ENCODE measurements around the gene MELTF.

MELTF gene

GRCh38 chr3:196996454-196997265, 33.0 kb downstream of the MELTF start:
- H3K27me3 ChIP-seq, result no peaks in the 10 kb centered on the region
- TF ChIP-seq Cebpa-rat (IDR thresholded peaks at IDR 0.05), result no peak
- H3K4me3 ChIP-seq, result no peak overlapping the region
- H3K9me3 ChIP-seq, result no peaks in the 10 kb centered on the region
- H4K20me1 ChIP-seq, result no peaks in the 10 kb centered on the region
- peak overlapping the region; percentile 76 for H3K27ac ChIP-seq
- H3K4me2 ChIP-seq, result peak overlapping the region; percentile 84
- H3K9ac ChIP-seq, result peak overlapping the region; percentile 45
- peaks cover 44% of the 10 kb centered on the region for H3K4me1 ChIP-seq
- H3K36me3 ChIP-seq, result peaks cover 7% of the 10 kb centered on the region; the same call in 1 of the 2 replicates

GRCh38 chr3:196995646-196996355, 33.8 kb downstream of the MELTF start:
- TF ChIP-seq Cebpa-rat (IDR thresholded peaks at IDR 0.05), result no peak
- H3K4me1 ChIP-seq, result peaks cover 39% of the 10 kb centered on the region
- peaks cover 4% of the 10 kb centered on the region; the same call in 1 of the 2 replicates for H3K36me3 ChIP-seq
- H4K20me1 ChIP-seq, result no peaks in the 10 kb centered on the region
- H3K9ac ChIP-seq, result peak overlapping the region; percentile 45
- H3K4me3 ChIP-seq, result no peak overlapping the region
- no peaks in the 10 kb centered on the region for H3K27me3 ChIP-seq
- H3K4me2 ChIP-seq, result peak overlapping the region; percentile 84
- H3K9me3 ChIP-seq, result no peaks in the 10 kb centered on the region
- H3K27ac ChIP-seq, result peak overlapping the region; percentile 76

- no peaks in the 10 kb centered on the region for H3K27me3 ChIP-seq
- H3K4me1 ChIP-seq, result peaks cover 39% of the 10 kb centered on the region
- H3K36me3 ChIP-seq, result no peaks in the 10 kb centered on the region
- no peak overlapping the region for H3K9ac ChIP-seq
- no peak overlapping the region for H3K4me3 ChIP-seq
- H3K27ac ChIP-seq, result no peak overlapping the region
- H3K4me2 ChIP-seq, result peak overlapping the region; percentile 84
- no peaks in the 10 kb centered on the region for H3K9me3 ChIP-seq
- no peak for TF ChIP-seq Cebpa-rat (IDR thresholded peaks at IDR 0.05)
- H4K20me1 ChIP-seq, result no peaks in the 10 kb centered on the region
Observed at GRCh38 chr3:196995027-196995426, 34.6 kb downstream of the MELTF start.

GRCh38 chr3:196994056-196994455, 35.6 kb downstream of the MELTF start:
- Histone ChIP-seq H3K36me3 (no peaks in the 10 kb centered on the region), H4K20me1 (no peaks in the 10 kb centered on the region), H3K9ac (no peak overlapping the region), H3K9me3 (no peaks in the 10 kb centered on the region), H3K27ac (no peak overlapping the region; the same call in 1 of the 2 replicates), H3K4me2 (no peak overlapping the region), H3K27me3 (no peaks in the 10 kb centered on the region), H3K4me3 (no peak overlapping the region), H3K4me1 (peaks cover 39% of the 10 kb centered on the region)
- TF ChIP-seq Cebpa-rat (IDR thresholded peaks at IDR 0.05), result no peak

GRCh38 chr3:196992461-196993065, 37.1 kb downstream of the MELTF start:
- Histone ChIP-seq H3K9me3 (no peaks in the 10 kb centered on the region), H3K4me2 (no peak overlapping the region), H3K4me3 (no peak overlapping the region), H3K4me1 (peaks cover 45% of the 10 kb centered on the region), H3K9ac (no peak overlapping the region), H4K20me1 (no peaks in the 10 kb centered on the region), H3K27ac (no peak overlapping the region), H3K27me3 (no peaks in the 10 kb centered on the region), H3K36me3 (no peaks in the 10 kb centered on the region)
- no peak for TF ChIP-seq Cebpa-rat (IDR thresholded peaks at IDR 0.05)

- TF ChIP-seq Cebpa-rat (IDR thresholded peaks at IDR 0.05), result no peak
- no peaks in the 10 kb centered on the region for H3K27me3 ChIP-seq
- no peak overlapping the region for H3K4me3 ChIP-seq
- H3K9me3 ChIP-seq, result no peaks in the 10 kb centered on the region
- no peaks in the 10 kb centered on the region for H3K36me3 ChIP-seq
- peaks cover 45% of the 10 kb centered on the region for H3K4me1 ChIP-seq
- H3K4me2 ChIP-seq, result no peak overlapping the region
- no peak overlapping the region for H3K9ac ChIP-seq
- no peak overlapping the region for H3K27ac ChIP-seq
- no peaks in the 10 kb centered on the region for H4K20me1 ChIP-seq
Observed at GRCh38 chr3:196991581-196992460, 37.8 kb downstream of the MELTF start.

- no peak for TF ChIP-seq Cebpa-rat (IDR thresholded peaks at IDR 0.05)
- Histone ChIP-seq H3K4me1 (peaks cover 37% of the 10 kb centered on the region), H3K4me2 (no peak overlapping the region)
Observed at GRCh38 chr3:196990601-196991007, 39.0 kb downstream of the MELTF start.

GRCh38 chr3:196989721-196990262, 39.8 kb downstream of the MELTF start:
- Histone ChIP-seq H3K4me1 (peaks cover 29% of the 10 kb centered on the region), H3K36me3 (no peaks in the 10 kb centered on the region), H3K4me2 (no peak overlapping the region), H3K27ac (no peak overlapping the region), H4K20me1 (no peaks in the 10 kb centered on the region), H3K4me3 (no peak overlapping the region), H3K9ac (no peak overlapping the region), H3K9me3 (no peaks in the 10 kb centered on the region), H3K27me3 (no peaks in the 10 kb centered on the region)
- TF ChIP-seq Cebpa-rat (IDR thresholded peaks at IDR 0.05), result no peak

More at GRCh38 chr3:196990601-196991007, 39.0 kb downstream of the MELTF start:
- H3K9me3 ChIP-seq, result no peaks in the 10 kb centered on the region
- H3K27ac ChIP-seq, result no peak overlapping the region
- H4K20me1 ChIP-seq, result no peaks in the 10 kb centered on the region
- H3K4me3 ChIP-seq, result no peak overlapping the region
- no peaks in the 10 kb centered on the region for H3K27me3 ChIP-seq
- no peak overlapping the region for H3K9ac ChIP-seq
- H3K36me3 ChIP-seq, result no peaks in the 10 kb centered on the region

Measured in BLaER1 (cell line).